Measurements from ENCODE around the gene NCOA5. TPM values are rescaled to one million over a fixed set of nuclear protein-coding genes. Genes with fewer than 3 reads are reported as not detected.

NCOA5 gene
- total and polyA plus RNA-seq, 2 experiments from 2014 or later, result 14.3 to 20.4 TPM

GRCh38 chr20:46060301-46060881 lies 29.4 kb downstream of the NCOA5 start:
- Histone ChIP-seq H3K4me1 (ENCODE audit: low read depth) (no peaks in the 10 kb centered on the region), H3K36me3 (peaks cover 45% of the 10 kb centered on the region), H3K27ac (no peak overlapping the region), H3K4me3 (no peak overlapping the region), H3K27me3 (peaks cover 45% of the 10 kb centered on the region), H3K9me3 (ENCODE audit: low read depth) (no peaks in the 10 kb centered on the region)
- DNase-seq (ENCODE audit: low read depth in 1 of 2, low spot score in 1 of 2), result no peak
- TF ChIP-seq, protein P1, sequence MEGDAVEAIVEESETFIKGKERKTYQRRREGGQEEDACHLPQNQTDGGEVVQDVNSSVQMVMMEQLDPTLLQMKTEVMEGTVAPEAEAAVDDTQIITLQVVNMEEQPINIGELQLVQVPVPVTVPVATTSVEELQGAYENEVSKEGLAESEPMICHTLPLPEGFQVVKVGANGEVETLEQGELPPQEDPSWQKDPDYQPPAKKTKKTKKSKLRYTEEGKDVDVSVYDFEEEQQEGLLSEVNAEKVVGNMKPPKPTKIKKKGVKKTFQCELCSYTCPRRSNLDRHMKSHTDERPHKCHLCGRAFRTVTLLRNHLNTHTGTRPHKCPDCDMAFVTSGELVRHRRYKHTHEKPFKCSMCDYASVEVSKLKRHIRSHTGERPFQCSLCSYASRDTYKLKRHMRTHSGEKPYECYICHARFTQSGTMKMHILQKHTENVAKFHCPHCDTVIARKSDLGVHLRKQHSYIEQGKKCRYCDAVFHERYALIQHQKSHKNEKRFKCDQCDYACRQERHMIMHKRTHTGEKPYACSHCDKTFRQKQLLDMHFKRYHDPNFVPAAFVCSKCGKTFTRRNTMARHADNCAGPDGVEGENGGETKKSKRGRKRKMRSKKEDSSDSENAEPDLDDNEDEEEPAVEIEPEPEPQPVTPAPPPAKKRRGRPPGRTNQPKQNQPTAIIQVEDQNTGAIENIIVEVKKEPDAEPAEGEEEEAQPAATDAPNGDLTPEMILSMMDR (IDR thresholded peaks at IDR 0.05; ENCODE audit: low read depth, low read length), result no peak

DNA sequence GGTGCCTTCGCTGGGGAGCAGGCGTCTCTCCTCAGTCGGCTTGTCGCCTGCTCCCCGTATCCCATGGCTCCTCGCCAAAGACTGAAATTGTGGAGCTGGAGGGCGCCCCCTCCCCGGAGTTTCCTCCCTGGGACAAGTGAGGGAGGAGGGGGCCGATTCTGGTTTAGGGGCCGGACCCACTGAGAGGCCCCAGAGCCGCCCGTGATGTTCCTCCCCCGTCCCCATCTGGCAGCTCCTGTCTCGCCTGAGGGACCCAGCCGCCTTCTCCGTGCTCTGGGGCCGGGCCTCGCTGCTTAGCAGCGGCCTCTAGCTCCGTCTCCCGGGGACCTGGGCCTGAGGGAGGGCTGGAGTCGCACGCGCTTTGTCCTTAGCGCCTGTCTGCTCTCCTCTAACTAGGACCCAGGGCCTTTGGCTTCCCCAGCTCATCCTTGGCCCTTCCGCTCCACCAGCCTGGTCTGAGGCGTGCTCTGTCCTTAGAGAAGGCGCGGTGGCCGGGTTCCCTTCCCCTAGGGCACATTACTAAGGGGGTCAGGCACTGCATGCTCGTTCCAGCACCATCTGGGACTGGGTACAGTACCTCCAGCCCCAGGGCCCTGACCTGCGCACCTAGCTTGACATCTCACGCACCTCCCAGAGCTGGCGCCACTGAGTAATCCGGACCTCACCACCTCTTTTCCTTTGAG lies 31.0 kb downstream of the NCOA5 start:
- Histone ChIP-seq H3K9me3 (ENCODE audit: low read depth) (no peaks in the 10 kb centered on the region), H3K4me1 (ENCODE audit: low read depth) (no peaks in the 10 kb centered on the region), H3K4me3 (no peak overlapping the region), H3K27ac (no peak overlapping the region), H3K27me3 (peaks cover 61% of the 10 kb centered on the region), H3K36me3 (peaks cover 28% of the 10 kb centered on the region)
- TF ChIP-seq, protein P1 (IDR thresholded peaks at IDR 0.05; ENCODE audit: low read depth, low read length), result no peak
- peak in 1 of 2 donors; percentile 48 for DNase-seq (ENCODE audit: low read depth in 1 of 2, low spot score in 1 of 2)

DNA sequence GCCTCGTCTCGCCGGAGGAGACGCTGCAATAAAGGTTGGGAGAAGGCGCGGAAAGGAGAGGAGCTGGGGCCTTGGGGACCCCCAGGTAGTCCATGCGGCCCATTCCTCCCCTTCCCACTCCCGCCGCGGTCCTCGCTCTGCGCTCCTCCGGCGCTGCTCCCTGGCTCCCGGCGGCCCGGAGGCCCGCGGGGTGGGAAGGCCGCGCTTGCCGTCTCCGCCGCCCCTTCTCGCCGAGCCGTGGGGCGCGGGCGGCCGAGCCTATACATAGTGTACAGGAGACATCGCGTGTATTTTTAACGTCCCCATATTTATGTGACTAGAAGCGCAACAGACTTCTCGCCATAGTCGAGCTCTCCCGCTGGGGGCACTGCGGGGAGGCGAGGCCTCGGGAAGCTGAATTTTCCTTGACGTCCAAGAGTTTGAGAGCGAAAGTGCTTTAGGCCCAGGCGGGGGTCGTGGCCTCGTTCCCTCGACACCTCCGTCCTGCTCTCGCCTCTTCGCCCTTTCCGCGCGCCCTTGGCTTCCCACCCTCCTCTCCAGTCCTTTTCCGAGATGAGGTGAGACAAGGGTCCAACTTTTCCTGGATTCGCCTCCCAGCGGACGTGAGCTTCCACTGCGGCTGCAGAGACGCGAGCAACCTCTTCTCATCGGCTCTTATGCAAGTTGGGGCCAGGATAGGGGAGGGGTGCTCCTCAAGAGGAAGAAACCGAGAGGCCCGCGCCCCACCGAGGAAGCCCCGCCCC lies 31.7 kb downstream of the NCOA5 start:
- Histone ChIP-seq H3K27me3 (peaks cover 66% of the 10 kb centered on the region), H3K36me3 (peaks cover 22% of the 10 kb centered on the region), H3K9me3 (ENCODE audit: low read depth) (no peaks in the 10 kb centered on the region), H3K4me1 (ENCODE audit: low read depth) (no peaks in the 10 kb centered on the region), H3K4me3 (no peak overlapping the region), H3K27ac (no peak overlapping the region)
- DNase-seq (ENCODE audit: low read depth in 1 of 2, low spot score in 1 of 2), result peak; percentile 45 to 65
- TF ChIP-seq, protein P1 (IDR thresholded peaks at IDR 0.05; ENCODE audit: low read depth, low read length), result peak; percentile 61

DNA sequence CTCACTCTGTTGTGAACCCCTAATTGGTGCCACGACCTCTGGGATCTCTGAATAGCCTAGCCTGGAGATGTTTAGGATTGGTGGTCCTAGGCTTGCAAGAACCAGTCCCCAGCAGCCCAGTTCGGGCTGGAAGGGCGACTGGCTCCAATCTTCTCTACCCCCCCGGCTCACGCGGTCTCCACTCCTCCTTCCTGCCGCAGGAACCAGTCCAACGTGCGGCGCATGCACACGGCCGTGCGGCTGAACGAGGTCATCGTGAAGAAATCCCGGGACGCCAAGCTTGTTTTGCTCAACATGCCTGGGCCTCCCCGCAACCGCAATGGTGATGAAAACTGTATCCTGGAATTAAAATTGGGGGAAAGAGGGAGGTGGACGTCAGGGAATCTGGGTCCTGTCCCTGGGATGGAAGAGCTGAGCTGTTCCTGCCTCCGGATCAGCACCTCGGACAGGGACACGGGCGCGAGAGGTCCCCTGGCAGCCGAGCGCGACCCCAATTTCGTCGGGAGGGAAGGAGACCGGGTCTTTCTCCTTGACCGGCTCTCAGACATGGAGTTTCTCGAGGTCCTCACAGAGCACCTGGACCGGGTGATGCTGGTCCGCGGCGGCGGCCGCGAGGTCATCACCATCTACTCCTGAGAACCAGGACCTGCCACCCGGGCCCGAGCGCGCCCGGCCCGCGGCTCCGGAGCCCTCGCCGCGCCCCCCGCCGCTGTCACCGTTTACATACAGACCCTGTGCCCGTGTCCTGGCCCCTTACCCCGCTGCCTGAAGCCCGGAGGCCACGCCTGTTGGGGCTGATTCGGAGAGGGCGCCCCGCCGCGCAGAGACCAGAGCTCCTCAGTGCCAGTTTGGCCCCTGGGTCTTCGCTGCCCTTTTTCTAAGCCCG lies 32.5 kb downstream of the NCOA5 start:
- H3K27me3 ChIP-seq, result peaks cover 72% of the 10 kb centered on the region
- no peak overlapping the region for H3K4me3 ChIP-seq
- DNase-seq (ENCODE audit: low read depth in 1 of 2, low spot score in 1 of 2), result peak; percentile 64 to 86
- TF ChIP-seq, protein P1 (IDR thresholded peaks at IDR 0.05; ENCODE audit: low read depth, low read length), result no peak
- peaks cover 14% of the 10 kb centered on the region for H3K36me3 ChIP-seq
- no peak overlapping the region for H3K27ac ChIP-seq
- H3K9me3 ChIP-seq (ENCODE audit: low read depth), result no peaks in the 10 kb centered on the region
- H3K4me1 ChIP-seq (ENCODE audit: low read depth), result no peaks in the 10 kb centered on the region
